K562 (cell line): ENCODE data around the gene FGF1. TPM values are rescaled to one million over a fixed set of nuclear protein-coding genes. Genes with fewer than 3 reads are reported as not detected.

Source experiments
- ATAC-seq: fragments of 200-7000 bp; cut with Tn5 transposase; 3 replicates; pipeline ENCODE4 v1.9.1; 2020; ENCODE audit warnings: moderate library complexity
- BruUV-seq: library from RNA; stranded (reverse); fragments of 400-500 nt; replicated peaks from 2 replicates; lab custom pipeline; 2021; lab: Mats Ljungman, UMichigan
- CTCF ChIA-PET: fragments of 300-600 bp; formaldehyde crosslinking; extraction: SDS; loops from one replicate; lab custom pipeline; 2021; ENCODE audit warnings: low intra/inter-chr PET ratio; lab: Yijun Ruan, JAX
- POLR2A ChIA-PET: fragments of 300-600, 350-650 bp; sonication (Branson Sonifier 250); formaldehyde crosslinking; extraction: SDS; loops from one replicate; lab custom pipeline; 2021; ENCODE audit warnings: antibody characterized with exemption, inconsistent platforms; lab: Yijun Ruan, JAX
- DNase-seq, 4 experiments: peaks; one replicate each; pipeline versions ENCODE4 v3.0.0 to v3.0.0-alpha.2; 2011 to 2018; ENCODE audit warnings: low spot score in 3 of 4, mixed read lengths in 3 of 4; ENCODE audit errors: extremely low read depth in 1 of 4
- FAIRE-seq: peaks from 2 replicates; lab custom pipeline; 2011; peaks lifted over from hg19 to GRCh38; lab: Jason Lieb, UNC
- H2AFZ ChIP-seq: 2 replicates; pipeline ENCODE4 v1.6.0; 2011; ENCODE audit warnings: low read depth, low read length, control low read depth, inconsistent platforms
- H3K27ac ChIP-seq: fragments of 200-600 bp; 3 replicates; pipeline ENCODE4 v1.8.0; 2011; ENCODE audit warnings: low read depth, mild to moderate bottlenecking, control low read depth, inconsistent platforms, low read length, moderate library complexity, mixed read lengths; ENCODE audit errors: extremely low read depth
- H3K27me3 ChIP-seq, 2 experiments: fragments of 300-600 bp in 1 of 2; 2 replicates in 1 of 2; 3 replicates in 1 of 2; pipeline versions ENCODE4 v1.6.0 to v1.8.0; 2011; ENCODE audit warnings: inconsistent platforms in 2 of 2, low read length in 2 of 2, mild to moderate bottlenecking in 1 of 2, mixed read lengths in 1 of 2, moderate library complexity in 1 of 2; ENCODE audit not compliant: control insufficient read depth in 2 of 2, insufficient read depth in 2 of 2
- H3K36me3 ChIP-seq: fragments of 300-600 bp; 3 replicates; pipeline ENCODE4 v1.8.0; 2011; ENCODE audit warnings: mild to moderate bottlenecking, low read length, inconsistent platforms; ENCODE audit not compliant: control insufficient read depth, insufficient read depth
- H3K4me1 ChIP-seq, 2 experiments: fragments of 200-600 bp in 1 of 2; replicated peaks in 1 of 2; 2 replicates in 1 of 2; 3 replicates in 1 of 2; pipeline versions ENCODE4 v1.5.1 to v1.8.0; 2011; ENCODE audit warnings: inconsistent platforms in 2 of 2, low read length in 2 of 2, mild to moderate bottlenecking in 1 of 2, mixed read lengths in 1 of 2, moderate library complexity in 1 of 2; ENCODE audit not compliant: control insufficient read depth in 2 of 2, insufficient read depth in 2 of 2
- H3K4me2 ChIP-seq: 2 replicates; pipeline ENCODE4 v1.6.1; 2011; ENCODE audit warnings: low read length, control low read depth, inconsistent platforms, mixed read lengths; ENCODE audit not compliant: insufficient read depth
- H3K4me3 ChIP-seq: fragments of 200-600 bp; sonication (generic), shearing (Covaris generic); 2 replicates; pipeline ENCODE4 v1.5.1; 2016; ENCODE audit warnings: control low read depth, inconsistent platforms
- H3K79me2 ChIP-seq: fragments of 200-600 bp; 3 replicates; pipeline ENCODE4 v1.8.0; 2011; ENCODE audit warnings: low read length, inconsistent platforms; ENCODE audit not compliant: control insufficient read depth, insufficient read depth
- H3K9ac ChIP-seq, 2 experiments: 2 replicates each; pipeline versions ENCODE4 v1.6.0 to v1.6.1; 2011; ENCODE audit warnings: low read depth in 2 of 2, low read length in 2 of 2, control low read depth in 1 of 2, inconsistent platforms in 1 of 2, mild to moderate bottlenecking in 1 of 2, mixed read lengths in 1 of 2; ENCODE audit not compliant: insufficient read depth in 1 of 2
- H3K9me1 ChIP-seq: one replicate; pipeline ENCODE4 v1.6.0; 2011; ENCODE audit warnings: inconsistent platforms, mild to moderate bottlenecking, low read length, moderate library complexity; ENCODE audit not compliant: control insufficient read depth, insufficient read depth
- H3K9me3 ChIP-seq: replicated peaks from 2 replicates; pipeline ENCODE4 v1.5.1; 2011; ENCODE audit warnings: low read depth, low read length, inconsistent platforms; ENCODE audit not compliant: control insufficient read depth, insufficient read depth
- H4K20me1 ChIP-seq: replicated peaks from 2 replicates; pipeline ENCODE4 v1.6.1; 2011; ENCODE audit warnings: low read length, inconsistent platforms, mixed read lengths; ENCODE audit not compliant: control insufficient read depth, insufficient read depth
- CSDE1 ChIP-seq, 2 experiments: fragments of 450-650 bp; IDR thresholded peaks; 2 replicates each; pipeline ENCODE4 v1.6.1; 2016; ENCODE audit warnings: mild to moderate bottlenecking in 1 of 2
- DIDO1 ChIP-seq: fragments of 450-650 bp; IDR thresholded peaks from 2 replicates; pipeline ENCODE4 v1.6.1; 2016; ENCODE audit warnings: low read depth, missing biosample characterization, missing genetic modification characterization
- E2F5 ChIP-seq: sonication (generic); formaldehyde crosslinking; IDR thresholded peaks from 2 replicates; pipeline ENCODE4 v1.8.0; 2022; ENCODE audit warnings: mild to moderate bottlenecking, missing genetic modification reagents
- ERF ChIP-seq: fragments of 450-650 bp; formaldehyde crosslinking; IDR thresholded peaks from 2 replicates; pipeline ENCODE4 v1.4.0; 2020; ENCODE audit warnings: mild to moderate bottlenecking, mixed read lengths
- HDAC3 ChIP-seq: fragments of 450-650 bp; IDR thresholded peaks from 2 replicates; pipeline ENCODE4 v1.6.1; 2018; ENCODE audit warnings: borderline replicate concordance, mild to moderate bottlenecking, moderate library complexity; ENCODE audit not compliant: partially characterized antibody
- IRF9 ChIP-seq: fragments of 450-650 bp; IDR thresholded peaks from 2 replicates; pipeline ENCODE4 v1.6.1; 2016; ENCODE audit warnings: missing biosample characterization, missing genetic modification characterization
- MAZ ChIP-seq, 2 experiments: fragments of 450-650 bp in 1 of 2; sonication (generic) in 1 of 2; formaldehyde crosslinking; IDR thresholded peaks in 1 of 2; conservative IDR thresholded peaks in 1 of 2; 2 replicates each; pipeline versions ENCODE4 v1.4.0 to v1.5.0; 2020; ENCODE audit warnings: mild to moderate bottlenecking in 1 of 2, missing genetic modification reagents in 1 of 2
- MEF2A ChIP-seq: IDR thresholded peaks from 2 replicates; pipeline ENCODE4 v1.6.1; 2011; ENCODE audit warnings: low read depth, mild to moderate bottlenecking, low read length, moderate library complexity; ENCODE audit not compliant: control insufficient read depth
- NR2C1 ChIP-seq, 2 experiments: fragments of 450-650 bp; IDR thresholded peaks; 2 replicates each; pipeline ENCODE4 v1.6.1; 2017; ENCODE audit warnings: mild to moderate bottlenecking in 2 of 2, antibody characterized with exemption in 1 of 2, inconsistent platforms in 1 of 2, missing compliant biosample characterization in 1 of 2, missing genetic modification characterization in 1 of 2
- PHF21A ChIP-seq: fragments of 450-650 bp; IDR thresholded peaks from 2 replicates; pipeline ENCODE4 v1.6.1; 2017; ENCODE audit warnings: low read depth, borderline replicate concordance
- POU5F1 ChIP-seq: fragments of 150-350 bp; IDR thresholded peaks from 2 replicates; pipeline ENCODE4 v1.6.1; 2014; ENCODE audit warnings: borderline replicate concordance, low read length, low read depth, mild to moderate bottlenecking; ENCODE audit not compliant: partially characterized antibody
- TEAD2 ChIP-seq: fragments of 450-650 bp; IDR thresholded peaks from 2 replicates; pipeline ENCODE4 v1.6.1; 2016; ENCODE audit warnings: missing genetic modification characterization, control low read depth, missing compliant biosample characterization
- ZC3H11A ChIP-seq: IDR thresholded peaks from 2 replicates; pipeline ENCODE4 v1.6.1; 2012; ENCODE audit warnings: low read depth, low read length, improper control_type of control experiment
- ZNF384 ChIP-seq: IDR thresholded peaks from 2 replicates; pipeline ENCODE4 v1.6.1; 2012; ENCODE audit warnings: low read depth, low read length, improper control_type of control experiment
- ZNF395 ChIP-seq: fragments of 200-800 bp; sonication (Bioruptor generic); IDR thresholded peaks from 2 replicates; pipeline ENCODE4 v1.6.1; 2017; ENCODE audit warnings: missing genetic modification characterization, missing compliant biosample characterization
- WGBS: fragments of 100-300 bp; shearing (Covaris generic); methylation state at CpG from one replicate; pipeline ENCODE4 v1.1.6; 2016; ENCODE audit warnings: low coverage, mixed read lengths; ENCODE audit not compliant: insufficient coverage; ENCODE audit errors: missing lambda C conversion rate; 5-methylcytosine and 5-hydroxymethylcytosine counted together
- in situ Hi-C: fragments of 300-500 bp; cut with MboI; formaldehyde crosslinking; loops from 4 replicates; pipeline ENCODE4 v1.15.0; 2018; ENCODE audit warnings: inconsistent platforms, mixed read lengths
- intact Hi-C: fragments of 100-400 bp; cut with micrococcal nuclease; formaldehyde crosslinking; loops from 2 replicates; pipeline ENCODE4 v1.14.2; 2022
- polyA plus RNA-seq, 8 experiments: library from polyadenylated mRNA; depleted of rRNA in 4 of 8; stranded (reverse) in 5 of 8; unstranded in 3 of 8; fragments of >200 nt; fragmentation: Nextera tagmentation in 2 of 8; fragmentation: Illumina TruSeq in 1 of 8; extraction: Ambion mirVana in 2 of 8; extraction: Trizol in 1 of 8; gene quantifications; 2 replicates each; pipeline versions ENCODE4 v1.2.1 to v1.2.3, GENCODE V29; 2011 to 2014; ENCODE audit warnings: inconsistent platforms in 1 of 8, missing spikeins in 1 of 8
- total RNA-seq, 7 experiments: library from RNA; depleted of rRNA in 6 of 7; stranded (reverse); fragments of >200 nt in 6 of 7; fragmentation: Illumina TruSeq in 2 of 7; extraction: Trizol in 2 of 7; gene quantifications; 2 replicates each; pipeline versions ENCODE4 v1.2.1 to v1.2.3, GENCODE V29; 2011 to 2021; ENCODE audit warnings: low replicate concordance in 1 of 7

The FGF1 gene
- total and polyA plus RNA-seq, 9 of the 15 experiments (the other 6 are each of a cell fraction or from before 2014, with no cell fraction given), result not detected

- ChIA-PET CTCF (no interaction called here), POLR2A (no interaction called here)
- no peak overlapping the region for H3K4me2 ChIP-seq
- TF ChIP-seq HDAC3 (no peak), CSDE1 (IDR thresholded peaks at IDR 0.05) (no peak), NR2C1 (IDR thresholded peaks at IDR 0.05) (no peak), NR2C1 (tag; IDR thresholded peaks at IDR 0.05) (no peak), E2F5 (CRISPR knock-in tag) (no peak), ZNF384 (no peak), MAZ (CRISPR knock-in tag; conservative IDR thresholded peaks at IDR 0.05 in 1 of 2, IDR thresholded peaks at IDR 0.05 in 1 of 2) (no peak), TEAD2 (tag) (no peak), DIDO1 (no peak), MEF2A (no peak), POU5F1 (no peak), PHF21A (no peak), IRF9 (tag) (no peak), ZNF395 (no peak), ERF (CRISPR knock-in tag) (no peak), ZC3H11A (no peak)
- in situ Hi-C loops, result no loop called here
- H3K79me2 ChIP-seq, result no peaks in the 10 kb centered on the region
- ATAC-seq (no peak), DNase-seq (no peak), FAIRE-seq (no peak)
- intact Hi-C loops, result no loop called here
- 1% methylated on average over 4 of the region's 4 CpGs for WGBS
- H3K27me3 ChIP-seq, result peaks cover 0 to 3% of the 10 kb centered on the region in 2 experiments; a peak in 1 of 5 replicates
- no peak overlapping the region for H2AFZ ChIP-seq
- H3K4me1 ChIP-seq, result no peaks in the 10 kb centered on the region
- H3K27ac ChIP-seq, result no peak overlapping the region
- H3K9ac ChIP-seq, result no peak overlapping the region
- H3K9me3 ChIP-seq, result no peaks in the 10 kb centered on the region
- H4K20me1 ChIP-seq, result no peaks in the 10 kb centered on the region
- H3K9me1 ChIP-seq, result no peaks in the 10 kb centered on the region
- BruUV-seq, result no TSS peak
- H3K36me3 ChIP-seq, result no peaks in the 10 kb centered on the region
- no peak overlapping the region for H3K4me3 ChIP-seq
Measured at GRCh38 chr5:142590451-142591231, 95.2 kb downstream of the FGF1 start.
